COLO668 (cell line): ENCODE data around the gene CCT8.

Experiments
- DNase-seq: peaks from one replicate; lab custom pipeline; 2025; ENCODE audit not compliant: unreplicated experiment; lab: John Stamatoyannopoulos, UW

The CCT8 gene

GRCh38 chr21:29073222-29074006, at the start of gene CCT8:
CCT8 (minus strand) TSS chr21:29073648; CDS start chr21:29073590, 58 bp downstream.
- peak; percentile 99 for DNase-seq

- DNase-seq, result no peak
Measured at GRCh38 chr21:29121759-29122158, 48.3 kb upstream of the CCT8 start.

- DNase-seq, result no peak
Measured at GRCh38 chr21:29117372-29117955, 44.0 kb upstream of the CCT8 start.

GRCh38 chr21:29115899-29116298, 42.5 kb upstream of the CCT8 start:
- DNase-seq, result no peak

- DNase-seq, result no peak
Measured at GRCh38 chr21:29114765-29115500, 41.5 kb upstream of the CCT8 start.

GRCh38 chr21:29105218-29105617, 31.8 kb upstream of the CCT8 start:
- DNase-seq, result no peak

- DNase-seq, result peak; percentile 21
Measured at GRCh38 chr21:29104239-29104708, 30.8 kb upstream of the CCT8 start.

GRCh38 chr21:29102791-29103257, 29.4 kb upstream of the CCT8 start:
- no peak for DNase-seq

GRCh38 chr21:29098156-29098555, 24.7 kb upstream of the CCT8 start:
- no peak for DNase-seq

- no peak for DNase-seq
Measured at GRCh38 chr21:29096218-29097015, 23.0 kb upstream of the CCT8 start.

GRCh38 chr21:29092102-29092959, 18.9 kb upstream of the CCT8 start:
- DNase-seq, result no peak

- DNase-seq, result no peak
Measured at GRCh38 chr21:29091033-29091432, 17.6 kb upstream of the CCT8 start.

GRCh38 chr21:29085106-29085752, 11.8 kb upstream of the CCT8 start:
- no peak for DNase-seq

- no peak for DNase-seq
Measured at GRCh38 chr21:29084372-29084771, 10.9 kb upstream of the CCT8 start.

GRCh38 chr21:29083306-29083705, 9.9 kb upstream of the CCT8 start:
- no peak for DNase-seq

- DNase-seq, result no peak
Measured at GRCh38 chr21:29082046-29082815, 8.8 kb upstream of the CCT8 start.

GRCh38 chr21:29080454-29080941, 7.0 kb upstream of the CCT8 start:
- no peak for DNase-seq
